HL-60/S4 (cell line): ENCODE results near the gene OR2G3.

ENCODE experiments used
- in situ Hi-C: fragments of 300-500 bp; cut with MboI; formaldehyde crosslinking; loops from 2 replicates; pipeline ENCODE4 v1.14.3; 2022; ENCODE audit warnings: low sequenced_read_pairs

The OR2G3 gene

DNA sequence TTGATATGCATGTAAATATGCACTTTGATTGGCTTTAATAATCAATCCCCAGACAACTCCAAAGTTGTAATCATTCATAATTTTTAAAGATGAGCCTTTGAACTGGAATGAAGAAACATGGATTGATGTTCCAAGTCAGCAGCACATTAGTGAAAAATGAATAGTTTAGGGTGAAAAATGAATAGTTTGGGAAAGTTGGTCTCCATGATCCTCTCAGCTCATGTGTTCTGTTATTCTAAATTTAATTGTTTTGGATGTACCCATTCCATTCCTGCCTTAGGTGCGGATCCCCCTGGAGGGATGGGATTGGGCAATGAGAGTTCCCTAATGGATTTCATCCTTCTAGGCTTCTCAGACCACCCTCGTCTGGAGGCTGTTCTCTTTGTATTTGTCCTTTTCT, at the start of gene OR2G3:
Gene OR2G3, plus strand, starts transcription at position 301 of the 400 bp plus-strand sequence. Its CDS starts 0 bp downstream, at position 301.
- in situ Hi-C loops = no loop called here

DNA sequence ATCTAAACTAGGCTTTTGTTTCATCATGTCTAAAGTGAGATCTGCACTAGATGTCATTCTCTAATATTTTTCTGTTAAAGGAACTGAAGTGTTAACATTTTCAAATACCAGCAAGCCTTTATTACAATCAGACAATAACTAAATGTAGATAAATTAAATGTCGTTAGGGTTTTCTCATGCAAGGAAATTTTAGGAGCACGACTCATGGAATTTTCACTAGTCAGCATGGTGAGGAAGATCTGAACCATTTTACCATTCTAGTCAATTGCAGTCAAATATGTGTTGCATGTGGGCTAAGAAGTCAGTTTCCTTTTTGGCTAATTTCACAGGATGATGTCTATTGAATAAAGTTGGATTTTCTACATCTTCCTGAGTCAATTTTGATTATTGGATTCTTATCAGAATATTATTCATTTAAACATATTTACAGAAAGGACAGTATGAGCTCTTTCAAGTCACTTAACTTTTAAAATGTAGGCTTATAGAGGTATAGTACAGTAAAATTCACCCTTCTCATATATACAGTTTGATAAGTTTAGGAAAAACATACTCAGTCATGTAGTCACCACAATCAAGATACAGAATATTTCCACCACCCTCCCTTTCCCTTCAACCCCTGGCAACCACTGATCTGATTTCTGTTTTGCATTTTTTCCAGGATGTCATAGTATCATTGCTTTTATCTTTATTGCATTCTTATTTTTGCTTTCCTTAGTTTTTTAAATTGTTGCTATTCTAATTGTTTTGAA, 47.3 kb upstream of the OR2G3 start:
- in situ Hi-C loops = no loop called here

DNA sequence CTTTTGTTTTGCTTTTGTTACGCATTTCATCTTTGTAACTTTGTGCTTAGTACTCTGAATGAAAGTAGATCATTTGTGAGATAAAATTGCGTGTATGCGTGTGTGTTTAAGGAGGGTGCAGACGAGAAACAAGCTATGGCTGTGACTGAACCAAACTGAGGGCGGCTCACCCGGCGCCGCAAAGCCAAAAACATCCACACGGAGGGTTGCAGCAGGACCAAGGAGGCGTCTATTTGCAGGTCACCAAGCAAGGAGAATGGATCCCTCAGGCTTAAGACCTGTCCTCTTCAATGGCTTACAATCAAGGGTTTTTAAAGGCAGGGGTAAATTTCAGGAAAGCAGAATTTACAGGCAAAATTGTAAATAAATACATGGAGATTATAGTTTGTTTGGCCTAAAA, 43.7 kb upstream of the OR2G3 start:
- in situ Hi-C loops = no loop called here

DNA sequence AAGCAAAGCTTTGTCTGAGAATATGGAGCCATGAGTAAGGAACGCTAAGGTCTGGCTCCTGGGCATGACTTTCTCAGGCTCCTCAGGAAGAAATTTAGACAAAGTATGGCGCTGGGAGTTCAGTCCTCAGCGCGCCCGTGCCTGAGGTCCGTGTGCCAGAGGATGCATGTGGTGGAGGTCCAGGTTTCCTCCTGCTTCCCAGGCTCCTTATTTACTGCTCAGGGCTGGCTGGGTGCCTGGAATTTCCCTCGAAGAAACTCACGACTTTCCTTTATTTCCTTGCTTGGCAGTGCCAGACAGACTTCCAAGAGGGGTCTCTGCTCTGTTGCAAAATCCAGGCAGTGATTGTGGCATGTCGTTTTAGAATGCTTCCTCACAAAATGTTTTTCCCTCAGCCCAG, 43.2 kb upstream of the OR2G3 start:
- in situ Hi-C loops = no loop called here

DNA sequence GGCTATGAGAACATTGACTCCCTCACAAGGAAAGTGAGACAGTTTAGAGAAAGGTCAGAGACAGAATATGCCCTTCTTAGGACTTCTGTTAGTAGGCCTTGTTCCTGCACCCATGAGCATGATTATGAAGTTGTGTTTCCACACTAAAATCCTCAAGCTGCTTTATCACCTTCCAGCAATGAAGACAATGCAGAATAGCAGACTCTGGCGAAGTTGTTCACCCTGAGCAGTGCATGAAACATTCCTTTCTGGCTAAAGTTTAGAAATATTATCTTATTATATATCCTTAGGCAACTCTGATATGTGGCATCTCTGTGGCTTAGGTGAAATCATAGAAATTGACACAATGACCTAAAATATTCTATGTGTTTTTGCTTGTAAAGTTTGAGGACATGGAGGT, 31.1 kb upstream of the OR2G3 start:
- in situ Hi-C loops = no loop called here

DNA sequence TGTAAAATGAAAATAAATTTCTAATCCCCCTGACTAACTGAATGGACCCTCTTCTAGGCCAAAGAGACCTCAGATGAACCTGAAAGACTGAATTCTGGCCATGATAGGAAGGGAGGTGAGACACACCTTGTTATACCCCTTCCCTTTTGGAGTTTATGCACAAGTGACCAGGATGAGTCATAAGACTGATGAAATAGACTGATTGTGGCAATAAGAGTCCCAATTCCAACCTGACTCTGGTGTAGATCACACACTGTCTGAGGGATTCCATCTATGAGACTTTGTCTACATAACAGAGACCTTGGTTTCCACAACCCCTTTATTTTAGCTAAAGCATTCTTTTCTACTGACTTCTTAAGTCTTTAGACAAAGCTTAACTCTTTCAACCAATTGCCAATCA, 30.7 kb upstream of the OR2G3 start:
- in situ Hi-C loops = no loop called here

DNA sequence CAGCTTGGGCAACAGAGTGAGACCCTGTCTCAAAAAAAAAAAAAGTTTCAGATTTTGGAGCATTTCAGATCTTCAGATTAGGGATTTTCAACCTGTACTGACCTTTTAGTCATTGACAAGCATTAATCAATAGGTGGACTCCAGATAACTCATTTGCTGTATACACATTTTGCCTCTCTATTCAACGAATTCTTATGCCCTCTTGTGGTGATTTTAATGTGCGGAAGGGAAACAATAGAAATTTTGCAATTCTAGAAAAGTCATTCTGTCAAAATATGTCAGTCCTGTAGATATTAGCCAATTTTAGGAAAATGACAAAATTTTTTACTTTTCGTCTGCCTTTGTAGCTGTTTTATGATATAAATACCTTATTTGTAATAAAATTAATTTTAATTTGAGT, 28.9 kb upstream of the OR2G3 start:
- in situ Hi-C loops = no loop called here

DNA sequence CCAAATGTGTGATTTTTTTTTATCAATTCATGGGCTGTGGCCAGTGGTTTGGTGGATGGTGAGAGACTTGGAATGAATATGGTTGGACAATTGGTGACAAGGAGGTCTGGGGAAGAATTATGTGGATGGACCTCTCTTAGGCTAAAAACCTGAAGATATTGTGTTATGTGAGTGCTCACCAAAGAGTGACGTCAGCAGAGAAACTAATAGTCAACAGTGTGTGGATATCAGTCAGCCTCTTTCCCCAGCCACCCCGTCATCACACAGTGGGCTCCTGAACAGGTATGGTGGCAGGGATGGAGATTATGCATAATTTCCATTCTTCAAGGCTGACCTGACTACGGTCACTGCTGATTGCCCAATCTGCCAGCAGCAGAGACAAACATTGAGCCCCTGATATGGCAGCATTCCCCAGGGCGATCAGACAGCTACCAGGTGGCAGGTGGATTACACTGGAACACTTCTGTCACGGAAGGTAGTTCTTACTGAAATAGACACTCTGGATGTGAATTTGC, 26.4 kb upstream of the OR2G3 start:
- in situ Hi-C loops = no loop called here

DNA sequence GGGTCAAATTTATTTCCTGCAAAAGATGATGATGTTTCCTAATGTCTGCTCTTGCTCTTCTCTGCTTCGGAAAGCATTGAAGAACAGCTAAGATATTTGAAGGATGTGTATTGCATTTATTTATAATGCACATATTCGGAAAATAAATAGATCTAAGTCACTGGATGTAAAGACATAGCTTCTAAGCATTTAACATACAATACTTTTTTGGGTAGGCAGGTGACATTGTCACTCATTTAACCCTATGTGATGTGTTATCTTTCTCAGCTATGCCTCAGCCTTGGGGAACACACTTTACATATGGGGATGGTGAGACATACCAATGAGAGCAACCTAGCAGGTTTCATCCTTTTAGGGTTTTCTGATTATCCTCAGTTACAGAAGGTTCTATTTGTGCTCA, 17.3 kb upstream of the OR2G3 start, which contains the start of gene OR2G2:
Gene OR2G2, plus strand, starts transcription at position 301 of the 400 bp plus-strand sequence. Its CDS starts 0 bp downstream, at position 301.
- in situ Hi-C loops = no loop called here

DNA sequence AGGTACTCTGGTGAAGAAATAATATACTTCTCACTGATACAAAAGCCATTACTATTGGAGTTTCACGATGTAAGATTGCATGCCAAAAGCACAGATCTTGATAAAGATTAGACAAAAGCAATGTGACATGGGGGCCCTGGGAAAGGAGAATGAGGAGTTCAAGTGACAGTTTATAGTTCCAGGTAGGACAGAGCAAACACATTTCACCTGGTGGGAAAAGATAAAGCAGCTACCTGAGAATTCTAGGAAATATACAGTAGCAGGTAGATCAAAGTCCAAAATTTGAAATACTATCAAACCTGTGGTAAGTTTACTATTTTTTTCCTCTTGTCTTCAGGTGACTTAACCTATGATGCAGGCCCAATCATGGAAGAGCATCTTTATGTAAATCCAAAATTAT, 8.0 kb downstream of the OR2G3 start:
- in situ Hi-C loops = no loop called here

DNA sequence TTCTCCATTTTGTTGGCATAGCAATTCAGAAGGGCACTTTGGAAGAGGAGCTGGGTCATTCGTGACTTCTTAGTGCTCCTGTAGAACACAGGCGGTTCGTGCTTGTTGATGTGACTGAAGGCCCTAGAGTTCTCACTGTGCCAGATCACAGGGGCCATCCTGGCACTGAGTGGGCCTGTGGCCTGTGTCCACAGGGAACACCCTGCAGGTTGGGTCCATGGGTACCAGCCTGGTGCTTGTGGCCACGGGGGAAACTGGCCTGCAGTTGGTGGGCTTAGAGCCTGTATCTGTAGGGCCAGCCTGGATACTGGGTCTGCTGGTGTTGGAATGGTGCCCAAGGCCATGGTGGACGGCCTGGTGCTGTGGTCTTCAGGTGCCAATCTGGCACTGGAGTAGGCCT, 9.2 kb downstream of the OR2G3 start:
- in situ Hi-C loops = no loop called here

DNA sequence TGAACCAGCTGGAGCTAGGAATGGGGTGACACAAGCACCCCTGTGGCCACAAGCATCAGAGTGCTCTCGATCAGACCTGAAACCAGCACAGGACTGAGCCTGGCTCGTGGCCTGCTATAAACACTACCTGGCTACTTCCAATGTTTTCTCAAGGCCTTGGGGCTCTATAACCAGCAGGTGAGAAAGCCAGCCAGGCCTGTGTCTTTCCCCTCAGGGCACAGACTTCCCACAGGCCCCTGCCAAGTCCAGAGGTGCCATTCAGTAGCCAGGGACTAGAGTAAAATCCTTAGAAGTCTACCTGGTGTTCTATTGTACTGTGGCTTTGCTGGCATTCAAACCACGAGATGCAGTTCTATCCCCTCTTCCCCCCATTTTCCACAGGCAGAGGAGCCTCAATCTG, 22.6 kb downstream of the OR2G3 start:
- in situ Hi-C loops = no loop called here

DNA sequence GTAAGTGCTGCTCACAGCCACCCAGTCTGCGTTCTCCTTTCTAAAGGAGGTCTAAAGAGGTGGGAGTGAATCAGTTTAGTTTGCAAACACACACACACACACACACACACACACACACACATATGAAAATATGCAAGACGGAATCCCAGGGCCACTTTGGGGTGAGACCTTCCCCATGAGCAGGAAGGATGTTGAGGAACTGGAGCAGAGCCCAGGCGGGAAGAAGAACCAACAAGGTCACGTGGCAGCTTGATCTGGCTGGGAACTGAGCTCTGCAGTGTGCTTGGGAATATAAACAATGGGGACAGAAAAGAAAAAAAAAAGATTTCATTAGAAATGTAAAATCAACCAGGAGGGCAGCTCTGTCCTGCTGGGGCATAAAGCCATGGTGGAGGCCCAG, 32.6 kb downstream of the OR2G3 start:
- in situ Hi-C loops = no loop called here

DNA sequence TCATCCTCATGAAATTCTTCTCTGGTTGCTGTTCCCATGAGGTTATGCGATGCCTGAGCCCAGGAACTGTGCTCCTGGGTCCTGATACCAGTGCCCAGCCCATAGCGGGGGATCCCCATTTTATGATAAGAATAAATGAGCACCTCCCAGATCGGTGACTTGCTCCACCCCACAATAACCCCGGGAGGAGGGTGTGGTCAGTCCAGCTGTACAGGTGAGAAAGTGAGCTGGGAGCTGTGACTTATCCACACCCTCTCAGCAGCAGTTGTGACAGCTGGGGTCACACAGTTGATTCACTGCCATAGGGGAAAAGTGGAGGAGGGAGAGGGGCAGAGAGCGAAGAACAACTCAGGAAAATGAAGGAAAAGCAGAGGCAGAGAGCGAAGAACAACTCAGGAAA, 33.4 kb downstream of the OR2G3 start:
- in situ Hi-C loops = no loop called here

DNA sequence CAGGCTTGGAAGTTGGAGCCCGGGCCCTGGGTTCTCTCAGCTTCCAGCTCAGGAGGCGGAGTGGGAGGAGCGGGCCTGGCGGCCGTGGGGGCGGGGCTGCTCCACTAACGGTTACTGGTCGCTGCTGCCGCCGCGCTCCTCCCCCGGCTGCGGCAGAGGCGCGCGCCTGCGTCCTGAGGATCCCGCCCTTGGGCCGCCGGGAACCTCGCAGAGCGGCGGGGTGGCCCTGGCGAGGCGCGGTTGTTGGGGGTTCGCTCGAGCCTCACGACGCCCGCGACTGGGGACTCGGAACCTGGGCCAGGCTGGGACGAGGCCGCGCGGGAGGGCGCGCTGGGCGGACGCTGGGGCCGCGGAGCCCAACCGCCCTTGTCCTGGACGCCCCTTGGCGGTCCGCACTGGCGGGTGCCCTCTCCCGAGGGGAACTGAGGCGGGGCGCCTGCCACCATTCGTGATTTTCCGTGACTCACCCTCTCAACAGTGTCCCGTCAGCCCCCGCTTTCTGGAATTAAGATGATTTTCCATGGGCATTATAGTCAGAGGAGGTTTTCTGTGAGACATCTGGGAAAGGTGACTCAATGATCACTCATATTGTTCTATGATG, 34.1 kb downstream of the OR2G3 start:
- in situ Hi-C loops = no loop called here

DNA sequence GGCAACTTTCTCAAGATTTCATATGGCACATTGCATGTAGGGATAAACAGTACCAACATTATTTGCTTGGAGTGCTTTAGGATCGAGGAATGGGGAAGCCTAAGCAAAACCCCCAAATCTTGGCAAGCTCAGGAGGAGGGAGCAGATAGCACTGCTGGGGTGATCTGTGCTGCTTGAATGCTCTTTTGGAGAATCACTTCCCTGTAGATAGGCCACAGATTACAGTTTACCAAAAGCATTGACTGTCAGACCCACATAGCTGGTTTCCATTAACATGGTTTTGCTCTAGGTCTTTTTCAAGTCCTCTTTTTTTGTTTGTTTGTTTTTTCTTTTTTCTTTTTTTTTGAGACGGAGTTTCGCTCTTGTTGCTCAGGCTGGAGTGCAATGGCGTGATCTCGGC, 37.4 kb downstream of the OR2G3 start:
- in situ Hi-C loops = no loop called here

DNA sequence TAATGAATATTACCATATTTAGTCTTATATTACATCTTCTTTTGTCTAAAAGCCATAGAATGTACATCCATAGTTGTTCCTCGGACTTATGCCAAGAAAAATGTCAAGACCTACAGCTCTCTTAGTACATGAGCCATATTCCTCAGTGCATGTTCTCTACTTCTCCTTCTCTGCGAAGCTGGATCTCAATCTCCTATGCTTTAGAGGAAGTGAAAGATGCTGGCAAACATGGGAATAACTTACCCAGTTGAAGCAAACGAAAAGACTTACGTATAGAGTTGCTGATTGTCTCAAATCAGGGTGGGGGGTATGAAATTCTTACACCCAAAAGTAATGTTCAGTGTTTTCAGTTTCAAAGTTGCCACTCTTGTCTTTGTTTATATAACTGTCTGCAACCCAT, 41.5 kb downstream of the OR2G3 start:
- in situ Hi-C loops = no loop called here

DNA sequence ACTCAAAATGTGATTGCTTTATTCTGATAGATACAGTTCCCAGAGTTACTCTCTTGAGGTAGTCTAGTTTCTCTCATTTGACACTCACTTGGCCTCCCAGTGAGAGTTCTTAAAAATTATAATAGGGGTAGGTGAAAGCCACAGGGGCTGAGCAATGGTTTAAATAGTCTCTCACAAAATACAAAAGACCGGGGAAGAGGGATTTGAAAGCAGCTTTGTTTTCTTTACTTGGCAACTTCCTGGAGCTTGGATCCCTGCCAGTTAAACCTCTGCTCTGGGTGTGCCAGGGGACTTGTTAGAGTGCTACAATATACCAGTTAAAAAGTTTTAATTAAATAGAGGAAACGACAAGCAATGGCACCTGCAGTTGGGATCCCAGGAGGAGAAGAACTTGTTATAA, 42.5 kb downstream of the OR2G3 start:
- in situ Hi-C loops = no loop called here

DNA sequence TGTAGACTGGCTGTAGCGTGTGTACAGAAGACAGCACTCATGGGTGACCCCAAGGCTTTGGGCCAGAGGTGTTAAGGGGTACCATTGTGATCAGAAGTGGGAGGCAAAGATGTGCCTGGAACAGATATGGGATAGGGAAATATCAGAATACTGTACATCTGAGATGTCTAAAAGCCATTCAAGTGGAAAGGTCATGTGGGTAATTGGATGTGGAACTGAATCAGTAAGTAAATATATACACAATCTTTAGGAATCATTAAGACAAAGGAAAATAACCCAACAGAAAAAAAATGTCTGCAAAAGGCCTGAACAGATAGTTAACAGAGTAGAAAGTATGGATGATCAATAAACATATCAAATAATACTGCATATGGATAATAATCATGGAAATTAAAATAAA, 47.7 kb downstream of the OR2G3 start:
- in situ Hi-C loops = no loop called here
